Measurements from ENCODE around the gene ESRRG.
A peak's percentile ranks its signal among the peaks of the same experiment; 100 is the strongest.

The ESRRG gene

GRCh38 chr1:216587715-216588114, 135.5 kb downstream of the ESRRG start:
- H3K4me3 ChIP-seq (ENCODE audit: low read length) = no peak overlapping the region
- peak; percentile 37 for DNase-seq (ENCODE audit: low read depth)
- TF ChIP-seq CTCF (IDR thresholded peaks at IDR 0.05; ENCODE audit: insufficient read depth, low read depth, low read length, missing control alignments) = no peak

GRCh38 chr1:216582151-216582550, 141.1 kb downstream of the ESRRG start:
- TF ChIP-seq CTCF (IDR thresholded peaks at IDR 0.05; ENCODE audit: insufficient read depth, low read depth, low read length, missing control alignments) = no peak
- H3K4me3 ChIP-seq (ENCODE audit: low read length) = no peak overlapping the region
- DNase-seq (ENCODE audit: low read depth) = no peak

GRCh38 chr1:216580538-216581057, 142.6 kb downstream of the ESRRG start:
- no peak for TF ChIP-seq CTCF (IDR thresholded peaks at IDR 0.05; ENCODE audit: insufficient read depth, low read depth, low read length, missing control alignments)
- no peak for DNase-seq (ENCODE audit: low read depth)

GRCh38 chr1:216576234-216576937, 146.8 kb downstream of the ESRRG start:
- no peak for TF ChIP-seq CTCF (IDR thresholded peaks at IDR 0.05; ENCODE audit: insufficient read depth, low read depth, low read length, missing control alignments)
- no peak overlapping the region for H3K4me3 ChIP-seq (ENCODE audit: low read length)
- DNase-seq (ENCODE audit: low read depth) = no peak

More at GRCh38 chr1:216580538-216581057, 142.6 kb downstream of the ESRRG start:
- H3K4me3 ChIP-seq (ENCODE audit: low read length) = no peak overlapping the region

GRCh38 chr1:216566641-216567205, 156.5 kb downstream of the ESRRG start:
- DNase-seq (ENCODE audit: low read depth) = peak; percentile 48
- TF ChIP-seq CTCF (IDR thresholded peaks at IDR 0.05; ENCODE audit: insufficient read depth, low read depth, low read length, missing control alignments) = peak; percentile 45
- no peak overlapping the region for H3K4me3 ChIP-seq (ENCODE audit: low read length)

- DNase-seq (ENCODE audit: low read depth) = no peak
- no peak overlapping the region for H3K4me3 ChIP-seq (ENCODE audit: low read length)
- TF ChIP-seq CTCF (IDR thresholded peaks at IDR 0.05; ENCODE audit: insufficient read depth, low read depth, low read length, missing control alignments) = no peak
Measured at GRCh38 chr1:216563087-216563486, 160.1 kb downstream of the ESRRG start.

Measured in epithelial cell of esophagus (primary cell).